SKM-1 treated with dmso at 0.1 percent for 144 hours (cell line): ENCODE data around the gene ROBO1.
"Not testable (repeated sequence)": the region's sequence is repeated elsewhere in the genome, so short reads cannot be mapped to it uniquely, and the experiment has no call there.

ENCODE experiments used
- DNase-seq: peaks from one replicate; lab custom pipeline; 2025; ENCODE audit not compliant: unreplicated experiment; lab: John Stamatoyannopoulos, UW

The ROBO1 gene

GRCh38 chr3:78762121-78762520 lies 1005.7 kb downstream of the ROBO1 start:
- no peak for DNase-seq

- no peak for DNase-seq
Observed at GRCh38 chr3:78761126-78761525, 1006.7 kb downstream of the ROBO1 start.

DNA sequence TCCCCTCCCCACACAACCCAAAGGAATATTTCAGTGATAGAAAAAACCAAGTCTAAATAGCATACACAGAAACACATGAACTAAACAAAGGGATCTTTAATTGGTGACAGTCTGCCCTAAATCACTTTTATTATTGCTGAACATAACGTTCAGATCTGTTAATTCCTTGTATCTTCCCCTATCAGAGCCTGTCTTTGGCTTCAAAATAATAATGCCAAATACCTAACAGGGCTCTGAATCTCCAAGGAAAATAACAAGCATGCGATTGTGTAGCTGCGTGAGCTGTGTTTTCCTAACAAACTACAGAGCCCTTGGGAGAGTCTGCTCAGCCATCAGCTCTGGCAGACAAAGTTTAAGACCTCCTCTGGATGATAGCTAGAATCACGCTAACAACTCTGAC lies 1010.1 kb downstream of the ROBO1 start:
- no peak for DNase-seq

GRCh38 chr3:78754066-78754743 lies 1013.6 kb downstream of the ROBO1 start:
- DNase-seq, result no peak

GRCh38 chr3:78751266-78751665 lies 1016.5 kb downstream of the ROBO1 start:
- no peak for DNase-seq

- DNase-seq, result not testable (repeated sequence)
Observed at GRCh38 chr3:78750291-78750690, 1017.5 kb downstream of the ROBO1 start.

GRCh38 chr3:78749056-78749455 lies 1018.7 kb downstream of the ROBO1 start:
- no peak for DNase-seq

DNA sequence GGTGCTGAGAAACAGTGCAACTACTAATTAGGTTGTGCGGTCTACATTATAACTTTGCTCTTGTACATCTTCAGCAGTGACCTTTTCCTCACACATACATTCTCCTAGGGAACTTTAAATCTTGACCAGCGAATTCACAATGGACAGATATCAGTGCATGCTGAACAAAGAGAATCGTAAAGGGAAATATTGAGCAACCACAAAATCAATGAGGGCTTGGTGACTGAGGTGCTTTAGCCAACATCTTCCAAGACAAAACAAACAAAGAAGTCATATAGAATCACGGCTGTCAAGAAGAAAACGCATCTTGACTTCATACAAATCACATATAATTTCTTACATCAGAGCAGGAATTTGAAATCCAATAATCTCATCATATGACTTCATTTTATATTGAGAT lies 1022.0 kb downstream of the ROBO1 start:
- DNase-seq, result no peak

DNA sequence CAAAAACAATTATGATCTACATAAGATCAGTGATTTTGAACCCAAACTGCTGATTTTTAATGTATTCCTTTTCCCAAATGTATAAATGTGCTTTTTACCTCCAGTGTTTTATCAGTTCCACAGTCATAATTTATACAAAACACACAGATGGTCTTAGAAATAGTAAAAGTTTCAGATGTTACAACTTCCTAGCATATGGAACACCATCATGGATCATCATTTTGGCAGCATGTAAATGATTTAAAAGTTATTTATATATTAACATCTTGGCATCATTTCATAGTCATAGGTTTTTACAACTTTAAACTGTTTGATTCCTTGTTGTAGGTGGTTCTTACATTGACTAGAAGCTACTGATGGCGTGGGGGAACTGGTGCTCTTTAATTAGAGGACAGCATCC lies 1025.3 kb downstream of the ROBO1 start:
- DNase-seq, result no peak

GRCh38 chr3:78742041-78742440 lies 1025.8 kb downstream of the ROBO1 start:
- DNase-seq, result no peak

DNA sequence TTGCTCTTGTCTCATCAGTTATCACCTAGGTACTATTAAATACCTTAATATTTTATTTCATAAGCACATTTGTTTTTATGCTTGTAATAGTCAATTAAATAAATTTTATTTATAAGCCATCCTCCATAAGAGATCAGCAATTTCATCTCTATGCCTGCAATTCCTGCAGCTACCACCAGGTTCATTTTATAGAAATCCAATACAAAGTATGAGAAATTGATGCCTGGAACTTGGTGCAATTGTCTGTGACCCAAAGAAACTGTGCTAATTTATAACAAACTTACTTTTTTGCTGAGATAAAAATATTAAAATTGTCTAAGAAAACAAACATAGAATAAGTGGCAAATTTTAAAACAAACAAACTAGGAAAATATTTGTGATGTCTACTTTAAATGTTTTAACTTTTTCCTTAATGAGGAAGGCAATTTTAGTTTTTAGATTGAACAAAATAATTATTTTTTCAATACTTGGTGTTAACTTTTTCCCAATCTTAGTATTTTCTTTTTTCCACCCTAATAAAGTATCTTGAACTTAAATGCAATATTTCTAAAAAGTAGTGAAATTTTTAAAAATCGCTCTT lies 1026.6 kb downstream of the ROBO1 start:
- no peak for DNase-seq

DNA sequence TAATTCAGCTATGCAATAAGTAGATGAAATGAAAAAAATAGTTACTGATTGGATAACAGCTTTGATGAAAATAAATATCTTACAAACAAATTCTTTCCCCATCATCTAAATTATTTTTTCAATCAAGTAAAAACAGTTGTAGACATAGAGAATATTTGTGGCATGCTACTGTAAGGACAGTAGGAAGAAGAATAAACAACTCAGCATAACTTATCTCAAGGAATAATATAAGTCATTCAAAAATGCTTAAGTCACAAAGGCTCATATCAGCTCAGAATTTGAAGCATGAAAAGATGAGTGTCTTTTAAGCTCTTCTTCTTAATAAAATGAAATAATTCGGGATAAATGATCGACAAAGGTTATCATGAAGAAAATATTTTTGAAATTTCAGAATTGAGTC lies 1029.0 kb downstream of the ROBO1 start:
- DNase-seq, result no peak

DNA sequence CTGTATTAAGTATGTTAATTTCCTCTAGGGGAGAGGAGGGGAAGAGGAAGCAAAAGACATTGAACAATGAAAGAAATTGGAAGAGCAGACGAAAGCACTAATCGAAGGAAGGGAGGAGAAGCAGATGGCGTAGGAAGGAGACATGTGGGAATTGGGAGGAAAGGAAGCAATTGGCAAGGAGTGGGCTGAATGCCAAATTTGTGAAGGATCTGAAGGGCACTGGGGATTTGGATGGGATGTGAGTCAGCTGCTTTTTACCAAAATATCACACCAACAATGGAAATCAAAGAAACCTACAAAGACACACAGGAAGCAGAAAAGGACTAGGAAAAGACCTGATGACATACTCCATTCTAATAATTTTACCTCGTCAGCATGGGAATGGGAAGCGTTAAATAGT lies 1029.8 kb downstream of the ROBO1 start:
- no peak for DNase-seq

- no peak for DNase-seq
Observed at GRCh38 chr3:78736863-78737262, 1030.9 kb downstream of the ROBO1 start.

DNA sequence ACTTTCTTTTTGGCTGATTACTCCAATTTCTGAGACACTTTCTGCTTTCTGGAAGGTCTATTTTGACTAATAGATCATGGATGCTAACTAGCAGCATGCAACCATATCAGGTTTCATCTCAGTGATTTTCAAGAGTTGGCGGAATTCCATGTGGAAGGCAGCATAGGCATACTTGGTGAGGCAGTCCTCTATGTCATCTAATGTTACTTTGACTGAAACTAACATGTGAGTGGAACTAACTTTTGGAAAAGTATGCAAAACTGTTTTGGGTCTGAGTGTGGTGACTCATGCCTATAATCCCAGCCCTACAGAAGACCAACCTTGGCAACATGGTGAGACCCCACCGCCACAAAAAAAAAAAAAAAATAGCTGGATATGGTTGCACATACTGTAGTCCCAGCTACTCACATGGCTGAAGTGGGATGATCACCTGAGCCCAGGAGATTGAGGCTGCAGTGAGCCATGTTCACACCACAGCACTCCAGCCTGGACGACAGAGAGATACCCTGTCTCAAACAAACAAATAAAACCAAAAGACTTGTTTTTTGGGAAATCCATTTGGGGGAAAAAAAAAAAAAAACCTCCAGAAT lies 1033.7 kb downstream of the ROBO1 start:
- DNase-seq, result no peak

DNA sequence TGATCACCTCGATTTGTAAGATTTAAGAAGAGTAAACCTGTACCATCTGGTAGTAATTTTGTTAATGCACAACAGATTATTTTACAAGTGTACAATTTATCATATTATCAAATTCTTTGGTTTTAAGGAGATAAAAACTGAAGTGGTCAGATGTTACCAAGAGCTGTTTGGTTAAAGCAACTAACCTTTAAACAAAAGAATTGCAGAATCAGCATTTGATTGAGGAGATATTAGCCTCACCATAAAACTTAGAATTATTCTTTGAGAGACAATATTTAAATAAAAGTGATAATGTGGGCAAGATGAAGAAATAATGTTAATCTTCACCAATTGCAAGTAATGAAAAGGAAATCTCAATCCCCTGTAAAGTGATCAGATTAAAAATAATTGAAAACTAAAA lies 1034.9 kb downstream of the ROBO1 start:
- DNase-seq, result no peak

DNA sequence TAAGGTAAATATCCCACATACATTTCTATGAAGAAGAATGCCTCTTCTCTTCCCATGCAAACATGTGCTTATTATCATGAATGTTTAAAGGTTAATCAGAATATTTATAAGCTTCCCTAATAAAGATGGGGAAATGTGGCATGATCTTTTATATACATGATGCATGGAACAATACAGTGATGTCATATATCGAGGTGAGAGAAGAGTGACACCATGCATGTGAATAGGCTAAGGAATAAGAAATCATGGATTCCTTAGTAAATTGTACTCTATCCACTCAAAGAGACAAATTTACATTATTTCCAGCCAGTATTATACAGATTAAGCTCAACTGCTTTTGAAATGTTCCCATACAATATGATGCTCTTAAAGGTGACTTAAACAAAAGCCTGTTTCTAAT lies 1035.3 kb downstream of the ROBO1 start:
- no peak for DNase-seq

DNA sequence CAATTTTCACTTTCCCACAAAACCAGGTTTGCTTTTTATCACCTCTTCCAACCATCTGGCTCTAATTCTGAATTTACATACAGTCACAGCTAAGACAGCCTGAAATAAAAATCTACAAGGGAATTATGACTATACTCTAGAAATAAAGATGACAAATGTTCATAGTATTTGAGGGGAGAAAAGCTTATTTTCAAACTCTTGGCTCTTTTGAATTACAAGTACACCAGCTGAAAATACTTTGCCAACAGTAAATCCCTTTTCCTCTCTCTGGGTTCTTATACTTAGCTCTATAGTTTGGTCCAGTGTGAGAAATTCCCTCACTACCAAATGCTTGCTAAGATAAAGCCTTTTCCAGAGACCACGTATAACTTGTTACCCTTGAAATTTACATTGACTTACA lies 1037.9 kb downstream of the ROBO1 start:
- no peak for DNase-seq

DNA sequence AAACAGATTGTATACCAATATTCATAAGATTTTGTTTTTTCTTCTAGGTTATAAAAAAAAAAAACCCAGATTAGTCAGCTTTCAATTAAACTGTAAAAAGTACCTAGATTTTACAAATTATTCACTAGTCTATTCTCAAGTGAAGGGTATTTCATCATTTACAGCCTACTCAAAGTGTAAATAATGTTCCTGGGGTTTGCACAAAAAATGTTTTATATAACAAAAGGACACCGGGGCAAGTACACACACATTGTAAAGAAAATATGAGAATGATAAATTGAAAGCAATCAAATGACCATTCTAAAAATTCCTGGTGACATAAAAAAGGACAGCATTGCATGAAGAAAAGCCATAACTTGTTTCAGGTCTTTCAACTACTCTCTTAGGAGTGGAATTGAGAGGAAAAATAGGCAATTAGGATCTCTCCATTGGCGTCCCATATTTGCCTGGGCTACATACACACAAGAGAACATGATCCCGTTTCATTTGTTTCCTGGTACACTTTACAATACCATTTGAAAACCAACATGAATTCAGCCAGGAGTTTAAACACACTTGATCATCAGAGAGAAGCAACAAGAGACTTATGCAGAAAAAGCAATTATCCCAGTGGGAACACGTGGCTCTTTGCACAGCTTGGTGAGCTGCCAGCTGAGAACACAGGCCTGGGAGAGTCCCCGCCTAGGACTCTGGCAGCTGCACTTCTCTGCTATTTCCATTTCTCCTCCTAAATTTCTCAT lies 1039.2 kb downstream of the ROBO1 start:
- no peak for DNase-seq

- no peak for DNase-seq
Observed at GRCh38 chr3:78726545-78726944, 1041.3 kb downstream of the ROBO1 start.

DNA sequence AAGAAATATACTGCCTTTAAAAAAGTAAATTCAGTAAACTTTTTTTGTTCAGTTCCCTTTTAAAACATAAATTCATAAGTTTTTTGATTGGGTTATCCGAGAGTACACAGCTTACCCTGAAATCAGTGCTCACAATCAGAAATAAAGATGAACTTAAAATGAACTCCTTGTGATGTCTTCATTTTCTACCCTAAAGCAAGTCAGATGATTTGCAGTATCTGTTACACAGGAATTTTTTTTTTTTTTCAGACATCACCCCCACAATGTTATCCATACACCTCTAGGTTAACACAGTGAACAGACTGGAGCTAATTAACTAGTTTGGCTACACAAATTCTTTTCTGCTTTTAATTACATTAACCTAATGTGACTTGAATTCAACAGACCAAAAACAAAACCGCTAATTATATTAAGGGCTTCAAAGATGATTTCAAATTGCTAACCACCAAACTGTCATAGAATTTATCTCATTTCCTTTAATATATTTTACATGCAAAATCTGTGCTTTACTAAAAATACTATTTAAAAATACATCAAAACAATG lies 1042.0 kb downstream of the ROBO1 start:
- no peak for DNase-seq

DNA sequence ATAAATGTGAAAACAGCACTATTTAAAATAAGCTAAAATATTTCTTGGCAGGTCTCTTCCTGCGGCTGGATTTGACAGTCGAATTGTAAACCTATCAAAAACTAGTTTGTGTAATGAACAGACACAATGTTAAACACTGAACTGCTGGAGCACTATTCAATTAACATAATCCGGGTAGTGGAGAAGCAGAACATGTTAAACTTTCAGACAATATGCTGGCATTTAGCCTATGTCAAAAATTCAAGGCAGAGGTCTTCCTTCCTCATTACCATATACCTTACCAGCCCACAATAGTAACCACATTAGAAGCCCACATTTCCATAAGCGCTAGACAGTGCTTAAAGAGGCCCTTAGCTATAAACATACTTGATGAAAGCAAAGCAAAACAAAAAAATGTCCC lies 1042.9 kb downstream of the ROBO1 start:
- no peak for DNase-seq
